ENCODE results near the gene TUT4. TPM values are rescaled to one million over a fixed set of nuclear protein-coding genes. Genes with fewer than 3 reads are reported as not detected.

The TUT4 gene
- total and polyA plus RNA-seq, 2 donors (not counting 3 experiments of a cell fraction or from before 2014, with no cell fraction given) = 24.7 to 41.2 TPM

DNA sequence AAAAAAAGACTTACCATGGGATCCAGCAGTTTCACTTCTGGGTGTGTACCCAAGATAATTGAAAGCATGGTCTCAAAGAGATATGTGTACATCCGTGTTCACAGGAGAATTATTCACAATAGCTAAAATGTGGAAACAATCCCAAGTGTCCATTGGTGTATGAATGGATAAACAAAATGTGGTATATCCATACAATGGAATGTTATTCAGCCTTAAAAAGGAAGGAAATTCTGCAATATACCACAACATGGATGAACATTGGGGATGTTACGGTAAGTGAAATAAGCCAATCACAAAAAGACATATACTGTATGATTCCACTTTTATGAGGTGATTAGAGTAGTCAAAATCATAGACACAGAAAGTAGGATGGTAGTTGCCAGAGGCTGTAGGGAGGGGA lies 7.0 kb upstream of the TUT4 start:
- no TSS peak for BruUV-seq (replicated peaks)
- H4K20me1 ChIP-seq (replicated peaks; ENCODE audit: control insufficient read depth, extremely low read depth, insufficient read depth, low read length) = no peaks in the 10 kb centered on the region
- ChIA-PET CTCF (interaction anchor here (0.6 kb wide), 1 partner anchor 1938 kb away, joined by 3 read pairs; no protein-coding TSS in a partner anchor), POLR2A (no interaction called here)
- H3K4me3 ChIP-seq (replicated peaks in 1 of 3; ENCODE audit: insufficient read depth in 1 of 3, low read depth in 1 of 3, low read length in 3 of 3) = no peak overlapping the region
- H3K4me1 ChIP-seq (ENCODE audit: control insufficient read depth, extremely low read depth, insufficient read depth, low read length) = no peaks in the 10 kb centered on the region
- no peak overlapping the region for H3K27ac ChIP-seq (ENCODE audit: insufficient read depth, low read depth, low read length)
- no peak for DNase-seq (ENCODE audit: low read depth, low spot score)
- H2AFZ ChIP-seq (ENCODE audit: low read depth, low read length) = no peak overlapping the region
- H3K79me2 ChIP-seq (ENCODE audit: control insufficient read depth, insufficient read depth, low read length) = no peaks in the 10 kb centered on the region
- FAIRE-seq = no peak
- dilution Hi-C loops (cut with MboI; ENCODE audit: extremely low pct_ligation_motif_present, low sequenced_read_pairs) (no loop called here), intact Hi-C loops (cut with micrococcal nuclease) (no loop called here)
- no peak overlapping the region for H3K4me2 ChIP-seq (ENCODE audit: insufficient read depth, low read length)
- H3K9me1 ChIP-seq (replicated peaks; ENCODE audit: control insufficient read depth, extremely low read depth, insufficient read depth, low read length) = no peaks in the 10 kb centered on the region
- TF ChIP-seq, protein P1, sequence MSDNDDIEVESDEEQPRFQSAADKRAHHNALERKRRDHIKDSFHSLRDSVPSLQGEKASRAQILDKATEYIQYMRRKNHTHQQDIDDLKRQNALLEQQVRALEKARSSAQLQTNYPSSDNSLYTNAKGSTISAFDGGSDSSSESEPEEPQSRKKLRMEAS (IDR thresholded peaks at IDR 0.05; ENCODE audit: insufficient read depth, insufficient read length) = no peak
- TF ChIP-seq MYC (IDR thresholded peaks at IDR 0.05; ENCODE audit: low read depth, low read length) (no peak), POLR2AphosphoS5 (IDR thresholded peaks at IDR 0.05; ENCODE audit: insufficient read depth, low read depth, low read length) (no peak), POLR2A (IDR thresholded peaks at IDR 0.05; ENCODE audit: low read depth, low read length) (no peak)
- TF ChIP-seq, protein P2, sequence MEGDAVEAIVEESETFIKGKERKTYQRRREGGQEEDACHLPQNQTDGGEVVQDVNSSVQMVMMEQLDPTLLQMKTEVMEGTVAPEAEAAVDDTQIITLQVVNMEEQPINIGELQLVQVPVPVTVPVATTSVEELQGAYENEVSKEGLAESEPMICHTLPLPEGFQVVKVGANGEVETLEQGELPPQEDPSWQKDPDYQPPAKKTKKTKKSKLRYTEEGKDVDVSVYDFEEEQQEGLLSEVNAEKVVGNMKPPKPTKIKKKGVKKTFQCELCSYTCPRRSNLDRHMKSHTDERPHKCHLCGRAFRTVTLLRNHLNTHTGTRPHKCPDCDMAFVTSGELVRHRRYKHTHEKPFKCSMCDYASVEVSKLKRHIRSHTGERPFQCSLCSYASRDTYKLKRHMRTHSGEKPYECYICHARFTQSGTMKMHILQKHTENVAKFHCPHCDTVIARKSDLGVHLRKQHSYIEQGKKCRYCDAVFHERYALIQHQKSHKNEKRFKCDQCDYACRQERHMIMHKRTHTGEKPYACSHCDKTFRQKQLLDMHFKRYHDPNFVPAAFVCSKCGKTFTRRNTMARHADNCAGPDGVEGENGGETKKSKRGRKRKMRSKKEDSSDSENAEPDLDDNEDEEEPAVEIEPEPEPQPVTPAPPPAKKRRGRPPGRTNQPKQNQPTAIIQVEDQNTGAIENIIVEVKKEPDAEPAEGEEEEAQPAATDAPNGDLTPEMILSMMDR (IDR thresholded peaks at IDR 0.05; ENCODE audit: extremely low read depth in 1 of 2, insufficient read depth in 1 of 2, low read depth in 1 of 2, low read length in 2 of 2) = no peak
- no peak overlapping the region for H3K9ac ChIP-seq (replicated peaks; ENCODE audit: extremely low read depth, insufficient read depth, low read length)
- no peaks in the 10 kb centered on the region for H3K9me3 ChIP-seq (replicated peaks; ENCODE audit: control insufficient read depth, insufficient read depth, low read length)
- H3K36me3 ChIP-seq (ENCODE audit: control insufficient read depth in 2 of 2, extremely low read depth in 1 of 2, insufficient read depth in 2 of 2, low read length in 2 of 2) = no peaks in the 10 kb centered on the region
- H3K27me3 ChIP-seq (ENCODE audit: control insufficient read depth in 2 of 2, insufficient read depth in 2 of 2, low read length in 2 of 2) = no peaks in the 10 kb centered on the region

DNA sequence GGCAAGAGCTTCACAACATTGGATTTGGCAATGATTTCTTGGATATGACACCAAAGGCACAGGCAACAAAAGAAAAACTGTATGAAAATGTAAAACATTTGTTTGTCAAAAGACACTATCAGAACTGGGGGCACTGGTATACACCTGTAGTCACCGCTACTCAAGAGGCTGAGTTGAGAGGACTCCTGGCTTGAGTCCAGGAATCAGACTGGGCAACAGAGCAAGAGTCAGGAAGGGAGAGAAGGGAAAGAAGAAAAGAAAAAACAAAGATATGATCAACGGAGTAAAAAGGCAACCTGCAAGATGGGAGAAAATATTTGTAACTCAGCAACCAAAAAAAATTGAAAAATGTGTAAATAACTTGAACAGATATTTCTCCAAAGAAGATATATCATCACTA lies 6.0 kb upstream of the TUT4 start:
- ChIA-PET CTCF (interaction anchor here (0.6 kb wide), 1 partner anchor 1938 kb away, joined by 3 read pairs; no protein-coding TSS in a partner anchor), POLR2A (no interaction called here)
- DNase-seq (ENCODE audit: low read depth, low spot score) (no peak), FAIRE-seq (no peak)
- intact Hi-C loops (cut with micrococcal nuclease) (no loop called here), dilution Hi-C loops (cut with MboI; ENCODE audit: extremely low pct_ligation_motif_present, low sequenced_read_pairs) (no loop called here)
- H3K9me1 ChIP-seq (replicated peaks; ENCODE audit: control insufficient read depth, extremely low read depth, insufficient read depth, low read length) = no peaks in the 10 kb centered on the region
- TF ChIP-seq POLR2A (IDR thresholded peaks at IDR 0.05; ENCODE audit: low read depth, low read length) = no peak
- TF ChIP-seq JUN (IDR thresholded peaks at IDR 0.05; ENCODE audit: borderline replicate concordance, insufficient read depth, insufficient read length, low read depth) = no peak
- TF ChIP-seq, protein P2 (IDR thresholded peaks at IDR 0.05; ENCODE audit: extremely low read depth in 1 of 2, insufficient read depth in 1 of 2, low read depth in 1 of 2, low read length in 2 of 2) = no peak
- no peak for TF ChIP-seq EZH2 (IDR thresholded peaks at IDR 0.05; ENCODE audit: borderline replicate concordance, low read depth, low read length, severe bottlenecking)
- TF ChIP-seq POLR2AphosphoS5 (IDR thresholded peaks at IDR 0.05; ENCODE audit: insufficient read depth, low read depth, low read length) = no peak
- TF ChIP-seq MYC (IDR thresholded peaks at IDR 0.05; ENCODE audit: low read depth, low read length) = no peak
- TF ChIP-seq, protein P1 (IDR thresholded peaks at IDR 0.05; ENCODE audit: insufficient read depth, insufficient read length) = no peak
- no peak for TF ChIP-seq GATA2 (IDR thresholded peaks at IDR 0.05; ENCODE audit: insufficient read depth, insufficient read length, low read depth, low read length)
- no peak for TF ChIP-seq FOS (IDR thresholded peaks at IDR 0.05; ENCODE audit: borderline replicate concordance, insufficient read depth, low read length)
- no TSS peak for BruUV-seq (replicated peaks)
- no peak overlapping the region for H3K9ac ChIP-seq (replicated peaks; ENCODE audit: extremely low read depth, insufficient read depth, low read length)
- H3K79me2 ChIP-seq (ENCODE audit: control insufficient read depth, insufficient read depth, low read length) = no peaks in the 10 kb centered on the region
- H3K9me3 ChIP-seq (replicated peaks; ENCODE audit: control insufficient read depth, insufficient read depth, low read length) = no peaks in the 10 kb centered on the region
- no peak overlapping the region for H3K4me3 ChIP-seq (replicated peaks in 1 of 3; ENCODE audit: insufficient read depth in 1 of 3, low read depth in 1 of 3, low read length in 3 of 3)
- no peak overlapping the region for H3K27ac ChIP-seq (ENCODE audit: insufficient read depth, low read depth, low read length)
- H3K27me3 ChIP-seq (ENCODE audit: control insufficient read depth in 2 of 2, insufficient read depth in 2 of 2, low read length in 2 of 2) = no peaks in the 10 kb centered on the region
- H2AFZ ChIP-seq (ENCODE audit: low read depth, low read length) = no peak overlapping the region
- H3K36me3 ChIP-seq (ENCODE audit: control insufficient read depth in 2 of 2, extremely low read depth in 1 of 2, insufficient read depth in 2 of 2, low read length in 2 of 2) = no peaks in the 10 kb centered on the region
- no peak overlapping the region for H3K4me2 ChIP-seq (ENCODE audit: insufficient read depth, low read length)
- H4K20me1 ChIP-seq (replicated peaks; ENCODE audit: control insufficient read depth, extremely low read depth, insufficient read depth, low read length) = no peaks in the 10 kb centered on the region
- peaks cover 4% of the 10 kb centered on the region for H3K4me1 ChIP-seq (ENCODE audit: control insufficient read depth, extremely low read depth, insufficient read depth, low read length)

Data from endothelial cell of umbilical vein (primary cell).